ENCODE data around the gene CBLN4. TPM values are rescaled to one million over a fixed set of nuclear protein-coding genes. Genes with fewer than 3 reads are reported as not detected.

The CBLN4 gene
- total RNA-seq, 4 donors from 2014 or later: under 0.01 TPM; not detected in 3

DNA sequence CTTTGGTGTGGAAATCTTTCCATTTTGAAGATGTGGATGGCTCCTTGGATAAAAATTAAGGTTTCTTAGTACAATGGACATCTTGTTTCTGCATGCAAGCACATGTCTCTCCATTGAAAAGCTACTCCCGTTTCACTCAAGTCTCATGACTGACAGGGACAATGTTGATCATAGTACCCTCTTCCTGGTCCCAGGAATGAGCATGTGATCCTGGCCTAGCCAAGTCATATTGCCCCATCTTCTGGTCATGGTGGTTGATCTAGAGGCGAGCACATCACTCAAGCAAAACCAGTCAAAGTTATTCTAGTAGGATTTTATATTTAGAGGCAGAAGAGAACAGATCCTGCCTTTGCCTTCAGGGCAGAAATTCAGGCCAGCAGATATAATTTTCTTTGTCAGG lies 12.2 kb upstream of the CBLN4 start:
- intact Hi-C loops (cut with DNase I): no loop called here
- no peaks in the 10 kb centered on the region for H3K9me3 ChIP-seq
- H3K4me3 ChIP-seq: no peak overlapping the region
- DNase-seq: no peak
- no peaks in the 10 kb centered on the region for H3K36me3 ChIP-seq
- TF ChIP-seq, protein P1, sequence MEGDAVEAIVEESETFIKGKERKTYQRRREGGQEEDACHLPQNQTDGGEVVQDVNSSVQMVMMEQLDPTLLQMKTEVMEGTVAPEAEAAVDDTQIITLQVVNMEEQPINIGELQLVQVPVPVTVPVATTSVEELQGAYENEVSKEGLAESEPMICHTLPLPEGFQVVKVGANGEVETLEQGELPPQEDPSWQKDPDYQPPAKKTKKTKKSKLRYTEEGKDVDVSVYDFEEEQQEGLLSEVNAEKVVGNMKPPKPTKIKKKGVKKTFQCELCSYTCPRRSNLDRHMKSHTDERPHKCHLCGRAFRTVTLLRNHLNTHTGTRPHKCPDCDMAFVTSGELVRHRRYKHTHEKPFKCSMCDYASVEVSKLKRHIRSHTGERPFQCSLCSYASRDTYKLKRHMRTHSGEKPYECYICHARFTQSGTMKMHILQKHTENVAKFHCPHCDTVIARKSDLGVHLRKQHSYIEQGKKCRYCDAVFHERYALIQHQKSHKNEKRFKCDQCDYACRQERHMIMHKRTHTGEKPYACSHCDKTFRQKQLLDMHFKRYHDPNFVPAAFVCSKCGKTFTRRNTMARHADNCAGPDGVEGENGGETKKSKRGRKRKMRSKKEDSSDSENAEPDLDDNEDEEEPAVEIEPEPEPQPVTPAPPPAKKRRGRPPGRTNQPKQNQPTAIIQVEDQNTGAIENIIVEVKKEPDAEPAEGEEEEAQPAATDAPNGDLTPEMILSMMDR (IDR thresholded peaks at IDR 0.05): no peak
- TF ChIP-seq POLR2A (IDR thresholded peaks at IDR 0.05): no peak
- WGBS, 2 donors: 29 to 40% methylated on average over 2 of the region's 2 CpGs
- no peaks in the 10 kb centered on the region for H3K4me1 ChIP-seq
- no peaks in the 10 kb centered on the region for H3K27me3 ChIP-seq
- H3K27ac ChIP-seq: no peak overlapping the region

DNA sequence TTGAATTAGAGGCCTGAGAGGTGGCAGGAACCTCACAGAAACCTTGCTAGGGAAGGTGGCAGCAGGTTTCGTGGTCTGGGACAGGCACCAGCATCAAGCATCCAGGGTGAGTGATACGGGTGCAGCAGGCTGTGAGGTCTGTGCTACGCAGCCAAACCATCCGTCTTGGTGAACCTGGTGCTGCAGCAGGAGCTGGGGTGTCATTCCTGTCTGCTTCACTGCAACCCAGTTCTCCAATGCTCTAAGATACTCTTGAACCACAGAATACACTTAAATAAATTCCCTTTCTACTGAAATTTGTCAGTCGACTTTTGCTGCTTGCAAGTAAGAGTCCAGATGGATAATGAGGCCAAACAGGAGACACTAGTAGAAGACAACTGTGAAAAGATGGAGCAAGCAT lies 9.7 kb upstream of the CBLN4 start:
- TF ChIP-seq, protein P1 (IDR thresholded peaks at IDR 0.05): no peak
- no peak for TF ChIP-seq POLR2A (IDR thresholded peaks at IDR 0.05)
- Histone ChIP-seq H3K27me3 (no peaks in the 10 kb centered on the region), H3K9me3 (no peaks in the 10 kb centered on the region), H3K4me1 (no peaks in the 10 kb centered on the region), H3K36me3 (no peaks in the 10 kb centered on the region), H3K27ac (no peak overlapping the region), H3K4me3 (no peak overlapping the region)
- 69 to 75% methylated on average over 4 to 5 of the region's 5 CpGs for WGBS, 2 donors
- no peak for DNase-seq
- intact Hi-C loops (cut with DNase I): no loop called here

DNA sequence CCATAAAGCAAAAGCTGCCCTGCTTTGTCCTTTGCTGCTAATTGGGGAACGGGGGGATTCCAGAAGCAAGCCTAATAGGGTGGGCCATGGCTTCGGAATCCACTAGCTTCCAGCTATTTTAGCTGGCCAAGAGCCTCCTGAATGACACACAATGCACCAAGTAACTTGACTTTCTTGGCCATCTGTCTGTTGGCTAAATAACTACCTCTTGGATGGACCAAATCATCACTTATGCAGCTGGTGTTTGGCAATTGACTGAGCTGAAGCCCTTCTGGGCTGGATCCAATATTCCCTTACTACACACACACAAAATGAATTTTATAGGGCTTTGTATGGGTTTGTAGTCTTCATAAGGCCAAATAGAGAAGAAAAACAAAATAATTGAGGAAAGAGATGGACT lies 8.8 kb upstream of the CBLN4 start:
- H3K27ac ChIP-seq: no peak overlapping the region
- H3K36me3 ChIP-seq: no peaks in the 10 kb centered on the region
- H3K9me3 ChIP-seq: no peaks in the 10 kb centered on the region
- H3K27me3 ChIP-seq: no peaks in the 10 kb centered on the region
- H3K4me1 ChIP-seq: no peaks in the 10 kb centered on the region
- DNase-seq: no peak
- 83% methylated on average over 1 of the region's 2 CpGs for WGBS, 2 donors
- intact Hi-C loops (cut with DNase I): no loop called here
- H3K4me3 ChIP-seq: no peak overlapping the region
- no peak for TF ChIP-seq POLR2A (IDR thresholded peaks at IDR 0.05)
- TF ChIP-seq, protein P1 (IDR thresholded peaks at IDR 0.05): no peak

DNA sequence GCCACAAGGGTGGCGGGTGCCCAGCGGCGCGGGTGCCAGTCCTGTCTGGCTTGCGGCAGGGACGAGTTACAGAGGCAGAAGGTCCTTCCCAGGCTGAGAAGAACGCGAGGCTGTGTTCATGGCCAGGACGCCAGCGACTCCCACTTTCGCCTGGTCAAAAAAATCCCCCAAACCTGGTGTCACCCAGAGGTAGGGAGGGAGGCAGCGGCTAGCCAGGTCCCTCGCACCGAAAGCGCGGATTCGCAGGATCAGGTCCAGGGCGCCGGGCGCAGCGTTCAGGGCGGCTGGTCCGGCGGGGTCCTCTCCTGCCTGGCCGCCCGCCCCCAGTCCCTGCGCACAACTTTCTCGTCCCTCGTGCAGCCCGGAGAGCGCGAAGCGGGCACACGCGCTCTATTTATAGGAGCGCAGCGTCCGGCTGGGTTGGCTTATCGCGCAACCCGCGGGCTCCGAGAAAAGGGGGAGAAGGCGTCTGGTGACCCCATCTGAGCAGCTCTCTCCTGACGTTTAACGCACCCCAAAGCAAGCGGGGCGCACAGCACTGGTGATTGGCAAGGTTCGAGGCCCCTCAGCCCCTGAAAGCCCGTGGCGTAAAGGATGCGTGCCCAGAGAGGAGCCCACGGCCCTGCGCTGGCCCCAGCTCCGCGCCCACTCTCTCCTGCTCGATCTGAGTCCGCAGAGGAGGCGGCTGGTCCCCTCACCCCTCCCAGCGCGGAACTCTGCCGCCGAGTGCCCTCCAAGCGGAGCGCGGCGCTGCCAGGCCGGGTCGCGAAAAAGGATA lies 519 bp downstream of the CBLN4 start:
- no peaks in the 10 kb centered on the region for H3K36me3 ChIP-seq
- WGBS, 2 donors: 14 to 28% methylated on average over 10 to 12 of the region's 70 CpGs
- no peak overlapping the region for H3K27ac ChIP-seq
- no peaks in the 10 kb centered on the region for H3K9me3 ChIP-seq
- peaks cover 0 to 68% (median 17%) of the 10 kb centered on the region in 4 donors for H3K27me3 ChIP-seq
- H3K4me1 ChIP-seq: peaks cover 0 to 27% (median 0%) of the 10 kb centered on the region in 3 donors
- DNase-seq: no peak
- intact Hi-C loops (cut with DNase I): no loop called here
- no peak for TF ChIP-seq POLR2A (IDR thresholded peaks at IDR 0.05)
- TF ChIP-seq, protein P1 (IDR thresholded peaks at IDR 0.05): no peak
- no peak overlapping the region for H3K4me3 ChIP-seq

DNA sequence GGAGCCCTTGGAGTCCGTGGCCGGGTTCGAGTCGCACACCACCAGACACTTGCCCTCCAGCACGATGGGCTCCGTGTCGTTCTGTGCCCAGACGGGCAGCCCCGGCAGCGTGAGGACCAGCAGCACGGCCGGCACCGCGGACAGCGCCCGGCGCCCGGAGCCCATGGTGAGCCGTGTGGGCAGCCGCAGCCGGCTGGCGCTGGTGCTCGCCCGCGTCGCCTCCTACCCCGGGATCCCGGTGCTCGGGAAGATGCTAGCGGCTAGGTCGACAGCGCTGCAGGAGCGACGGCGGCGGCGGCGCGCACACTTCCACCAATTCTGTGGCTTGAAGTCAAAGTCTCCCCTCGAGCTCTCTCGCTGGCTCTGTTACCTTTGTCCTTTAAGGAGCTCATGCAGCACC lies 1.3 kb downstream of the CBLN4 start:
- H3K4me3 ChIP-seq: peak overlapping the region in 1 of 4 donors; percentile 9
- H3K27ac ChIP-seq: no peak overlapping the region
- peaks cover 0 to 27% (median 0%) of the 10 kb centered on the region in 3 donors for H3K4me1 ChIP-seq
- no peaks in the 10 kb centered on the region for H3K9me3 ChIP-seq
- H3K27me3 ChIP-seq: peaks cover 0 to 68% (median 17%) of the 10 kb centered on the region in 4 donors
- no peaks in the 10 kb centered on the region for H3K36me3 ChIP-seq
- intact Hi-C loops (cut with DNase I): no loop called here
- no peak for DNase-seq
- no peak for TF ChIP-seq POLR2A (IDR thresholded peaks at IDR 0.05)
- TF ChIP-seq, protein P1 (IDR thresholded peaks at IDR 0.05): no peak
- WGBS, 2 donors: 7% methylated on average over 2 to 15 of the region's 41 CpGs
